Measurements from ENCODE around the gene ESYT2.

Gene ESYT2

GRCh38 chr7:158808126-158808525 is 21.2 kb downstream of the ESYT2 start:
- TF ChIP-seq CTCF (conservative IDR thresholded peaks at IDR 0.05; ENCODE audit: low read depth, low read length) = no peak
- no peak overlapping the region for H3K4me3 ChIP-seq (ENCODE audit: low read length)
- no peak for DNase-seq (ENCODE audit: low read depth)

GRCh38 chr7:158805937-158806336 is 23.4 kb downstream of the ESYT2 start:
- H3K4me3 ChIP-seq (ENCODE audit: low read length) = no peak overlapping the region
- TF ChIP-seq CTCF (conservative IDR thresholded peaks at IDR 0.05; ENCODE audit: low read depth, low read length) = no peak
- no peak for DNase-seq (ENCODE audit: low read depth)

GRCh38 chr7:158805414-158805813 is 23.9 kb downstream of the ESYT2 start:
- DNase-seq (ENCODE audit: low read depth) = no peak
- H3K4me3 ChIP-seq (ENCODE audit: low read length) = no peak overlapping the region
- no peak for TF ChIP-seq CTCF (conservative IDR thresholded peaks at IDR 0.05; ENCODE audit: low read depth, low read length)

- DNase-seq (ENCODE audit: low read depth) = no peak
- no peak for TF ChIP-seq CTCF (conservative IDR thresholded peaks at IDR 0.05; ENCODE audit: low read depth, low read length)
- H3K4me3 ChIP-seq (ENCODE audit: low read length) = no peak overlapping the region
Observed at GRCh38 chr7:158804335-158804734, 25.0 kb downstream of the ESYT2 start.

- no peak overlapping the region for H3K4me3 ChIP-seq (ENCODE audit: low read length)
- TF ChIP-seq CTCF (conservative IDR thresholded peaks at IDR 0.05; ENCODE audit: low read depth, low read length) = no peak
- no peak for DNase-seq (ENCODE audit: low read depth)
Observed at GRCh38 chr7:158803367-158803969, 25.8 kb downstream of the ESYT2 start.

GRCh38 chr7:158802535-158803366 is 26.6 kb downstream of the ESYT2 start:
- no peak for TF ChIP-seq CTCF (conservative IDR thresholded peaks at IDR 0.05; ENCODE audit: low read depth, low read length)
- no peak overlapping the region for H3K4me3 ChIP-seq (ENCODE audit: low read length)
- peak; percentile 57 for DNase-seq (ENCODE audit: low read depth)

DNA sequence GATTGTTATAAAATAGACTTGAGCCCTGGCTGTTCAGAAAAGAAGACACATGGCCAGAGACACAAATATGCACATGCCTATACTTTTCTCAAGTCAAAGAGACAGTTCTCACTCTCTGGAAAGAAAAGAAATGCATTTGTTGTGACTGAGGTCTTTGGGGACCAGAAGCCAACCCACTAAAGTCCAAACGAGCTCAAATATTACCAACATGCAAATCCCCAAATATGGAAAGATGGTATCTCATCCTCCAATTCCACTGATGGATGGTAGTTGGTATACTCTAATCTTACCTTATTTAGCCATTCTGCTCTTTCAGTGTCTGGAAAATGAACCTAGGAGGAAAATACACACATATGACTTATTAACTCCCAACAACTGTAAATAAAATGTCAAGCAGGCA is 30.6 kb downstream of the ESYT2 start:
- no peak overlapping the region for H3K4me3 ChIP-seq (ENCODE audit: low read length)
- no peak for DNase-seq (ENCODE audit: low read depth)
- no peak for TF ChIP-seq CTCF (conservative IDR thresholded peaks at IDR 0.05; ENCODE audit: low read depth, low read length)
